NCI-H526 (cell line): Measurements from ENCODE around the gene MEGF11.

ENCODE experiments used
- DNase-seq, 2 experiments: peaks; one replicate each; lab custom pipeline; 2025; lab: John Stamatoyannopoulos, UW

The MEGF11 gene

DNA sequence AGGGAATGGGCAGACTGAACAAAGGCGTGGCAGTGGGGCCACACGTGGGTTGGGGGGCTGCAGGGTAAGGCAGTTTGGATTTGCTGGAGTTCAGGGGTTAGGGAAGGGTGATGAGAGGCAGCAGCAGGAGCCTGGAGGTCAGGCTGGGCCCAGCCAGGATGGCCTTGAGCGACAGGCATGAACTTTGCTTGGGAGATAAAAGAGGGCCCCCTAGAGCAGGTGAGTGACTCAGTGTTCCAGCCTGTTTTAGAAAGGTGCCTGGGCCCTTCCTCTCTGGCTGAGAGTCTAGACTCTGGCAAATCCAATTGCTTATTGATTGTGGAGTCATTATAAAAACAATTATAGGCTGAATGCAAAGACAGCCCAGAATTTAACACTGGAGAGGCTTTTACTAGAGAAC lies 309.1 kb downstream of the MEGF11 start:
- DNase-seq, result no peak

DNA sequence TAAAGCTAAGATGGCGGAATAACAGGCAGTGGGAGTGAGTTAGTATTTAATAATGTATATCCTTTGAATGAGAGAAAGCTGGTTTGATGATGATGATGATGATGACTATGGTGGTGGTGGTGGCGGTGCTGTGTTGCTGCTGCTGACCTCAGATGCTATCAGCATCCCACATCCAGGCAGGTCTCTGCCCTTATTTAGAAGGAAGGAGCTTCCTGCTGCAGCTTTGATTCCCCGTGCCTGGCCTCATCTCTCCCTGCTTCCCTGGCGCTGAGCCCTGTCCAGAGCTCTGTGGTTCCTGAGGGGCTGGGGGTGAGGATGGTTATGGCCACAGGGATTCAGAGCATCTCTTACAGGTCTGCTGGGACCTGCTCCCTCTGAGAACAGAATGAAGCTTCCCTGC lies 311.1 kb downstream of the MEGF11 start:
- DNase-seq, result no peak

DNA sequence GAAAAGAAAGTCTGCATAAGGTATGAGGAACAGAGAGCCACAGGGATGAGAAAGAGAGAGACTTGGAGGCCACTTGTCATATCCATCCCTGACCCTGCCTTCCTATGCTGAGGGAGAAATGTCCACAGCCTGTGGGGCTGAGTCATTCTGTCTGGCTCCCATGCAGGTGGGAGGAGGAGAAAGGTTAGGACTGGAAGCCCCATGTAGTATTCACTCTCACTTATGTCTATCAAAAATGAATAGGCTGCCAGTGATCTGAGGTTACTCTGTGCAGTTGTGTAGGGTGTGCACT lies 313.0 kb downstream of the MEGF11 start:
- no peak for DNase-seq

DNA sequence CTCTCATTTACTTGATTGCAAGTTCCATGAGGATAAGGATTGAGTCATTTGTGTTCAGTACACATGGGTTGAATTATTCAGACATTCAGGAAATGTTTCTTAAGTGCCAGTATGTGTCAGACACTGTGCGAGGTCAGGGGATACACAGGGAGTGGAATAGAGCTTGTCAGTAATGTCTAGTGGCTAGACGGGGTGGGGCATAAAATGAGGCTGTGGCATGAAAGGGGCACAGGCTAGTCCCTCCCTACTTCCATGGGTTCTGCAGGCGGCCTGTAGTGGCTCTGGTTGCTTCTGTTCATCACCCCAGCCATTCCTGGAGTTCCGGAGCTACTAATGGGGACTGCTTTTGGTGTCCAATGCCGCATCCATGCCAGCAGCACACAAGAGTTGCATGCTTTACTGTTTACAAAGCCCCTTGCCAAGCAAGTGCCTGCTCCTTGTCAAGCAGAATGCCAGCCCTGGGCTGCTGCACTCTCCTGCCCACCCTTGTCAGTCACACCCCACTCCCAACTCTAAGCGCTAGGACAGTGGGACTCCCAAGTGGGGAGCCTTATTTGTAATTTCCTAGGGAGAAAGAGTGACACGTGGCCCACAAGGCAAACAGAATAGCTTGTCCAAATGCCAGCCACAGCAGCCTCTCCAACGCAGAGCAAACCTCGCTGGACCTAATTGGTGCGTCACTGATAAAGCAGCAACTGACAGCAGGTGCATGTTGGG lies 313.5 kb downstream of the MEGF11 start:
- DNase-seq, result no peak

DNA sequence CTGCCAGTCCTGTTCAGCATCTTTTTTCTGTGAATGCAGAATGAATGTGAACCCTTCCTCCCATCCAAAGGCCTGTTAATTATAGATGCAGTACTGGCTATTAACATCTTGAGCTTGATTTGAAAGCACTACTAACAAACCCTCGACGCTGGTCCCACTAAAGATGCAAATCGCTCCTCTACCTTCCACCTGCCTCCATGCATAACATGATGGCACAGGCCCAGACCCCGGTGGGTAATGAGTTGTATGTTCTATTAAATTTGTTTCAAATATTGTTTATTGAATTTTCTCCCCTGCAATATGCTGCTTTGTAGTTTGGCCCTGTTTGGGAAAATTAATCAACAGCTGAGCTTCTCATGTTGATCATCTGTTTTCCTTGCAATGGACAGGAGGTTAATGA lies 314.9 kb downstream of the MEGF11 start:
- peak in 1 of 2 experiments; percentile 70 for DNase-seq

DNA sequence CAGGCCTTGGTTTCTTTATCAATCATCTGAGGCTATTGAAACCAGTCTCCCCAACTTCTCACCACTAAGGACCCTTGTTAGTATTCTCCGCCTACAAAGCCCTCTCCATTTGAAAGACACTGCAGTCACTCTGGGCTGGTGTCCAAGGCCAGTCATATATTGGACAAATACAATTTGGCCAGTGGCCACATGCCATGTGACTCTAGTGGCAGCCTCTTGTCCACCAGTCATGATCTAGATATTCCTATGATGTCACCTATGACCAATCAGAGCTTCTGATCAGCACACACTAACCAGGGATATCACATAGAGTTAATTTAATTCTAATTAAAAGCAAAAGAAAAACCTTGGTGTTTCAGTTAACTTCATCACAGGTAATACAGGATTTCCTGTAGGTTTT lies 316.1 kb downstream of the MEGF11 start:
- DNase-seq, result no peak

DNA sequence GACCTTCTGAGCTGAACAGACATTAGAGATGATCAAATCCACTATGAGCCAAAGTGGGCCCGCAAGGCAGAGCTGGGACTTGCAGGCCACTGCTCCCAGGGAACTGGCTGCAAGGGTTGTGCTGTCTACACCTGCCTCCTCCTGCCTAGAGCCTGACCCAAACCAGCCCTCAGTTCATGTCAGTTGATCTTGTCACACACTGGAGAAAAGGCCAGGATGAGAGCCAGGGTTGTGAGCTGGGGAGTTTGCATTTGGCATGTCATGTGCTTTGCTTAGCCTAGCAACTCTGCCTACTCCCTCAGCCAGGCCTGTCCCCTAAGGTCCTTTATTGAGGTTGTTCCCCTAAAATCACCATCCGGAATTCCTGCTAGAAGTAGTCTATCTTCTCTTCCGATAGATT lies 316.5 kb downstream of the MEGF11 start:
- DNase-seq, result no peak

DNA sequence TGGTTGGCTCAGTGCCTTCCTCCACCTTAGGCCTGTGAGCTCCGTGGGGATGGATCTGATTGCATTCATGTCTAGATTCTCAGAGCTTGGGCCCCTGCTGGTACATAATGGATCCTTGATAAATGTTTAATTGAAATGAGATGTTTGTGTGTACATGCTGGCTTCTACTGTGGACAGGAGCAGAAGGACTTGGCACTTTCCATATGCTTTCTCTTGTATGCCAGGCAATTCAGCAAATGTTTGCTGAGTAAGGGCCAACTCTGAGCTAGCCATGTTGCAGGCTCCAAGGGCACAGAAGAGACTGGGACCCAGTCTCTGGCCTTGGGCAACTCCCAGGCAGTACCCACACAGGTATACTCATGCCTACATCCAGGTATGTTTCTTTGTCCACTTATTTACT lies 317.3 kb downstream of the MEGF11 start:
- no peak for DNase-seq

DNA sequence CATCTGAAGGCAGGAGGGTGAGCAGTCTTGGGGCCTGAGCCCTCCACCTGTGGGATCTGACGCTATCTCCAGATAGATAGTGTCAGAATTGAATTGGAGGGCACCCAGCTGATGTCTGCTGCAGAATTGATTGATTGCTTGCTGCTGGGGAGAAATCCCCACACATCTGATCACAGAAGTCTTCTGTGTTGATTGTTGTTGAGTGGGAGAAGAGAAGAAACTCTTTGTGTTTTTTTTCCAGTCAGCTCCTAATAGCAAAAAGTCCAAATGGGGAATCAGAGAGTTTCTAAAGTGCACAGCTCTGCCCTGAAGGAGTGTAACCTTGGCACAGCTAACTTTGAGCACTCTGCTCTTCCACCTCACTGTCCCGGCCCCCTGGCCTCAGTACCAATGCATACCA lies 318.2 kb downstream of the MEGF11 start:
- DNase-seq, result no peak

DNA sequence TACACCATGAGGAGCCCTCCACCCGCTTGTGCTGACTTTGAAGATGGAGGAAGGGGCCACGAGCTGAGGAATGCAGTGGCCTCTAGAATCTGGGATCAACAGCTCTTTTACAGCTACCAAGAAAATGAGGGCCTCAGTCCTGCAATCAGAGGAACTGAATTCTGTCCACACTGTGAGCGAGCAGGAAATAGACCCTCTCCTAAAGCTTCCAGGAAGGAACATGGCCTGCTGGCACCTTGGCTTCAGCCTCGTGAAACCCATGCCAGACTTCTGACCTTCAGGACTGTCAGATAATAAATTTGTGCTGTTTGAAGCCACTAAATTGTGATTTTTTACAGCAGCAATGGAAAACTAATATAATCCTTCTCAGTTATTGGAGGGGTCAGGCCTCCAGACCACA lies 322.3 kb downstream of the MEGF11 start:
- DNase-seq, result no peak

DNA sequence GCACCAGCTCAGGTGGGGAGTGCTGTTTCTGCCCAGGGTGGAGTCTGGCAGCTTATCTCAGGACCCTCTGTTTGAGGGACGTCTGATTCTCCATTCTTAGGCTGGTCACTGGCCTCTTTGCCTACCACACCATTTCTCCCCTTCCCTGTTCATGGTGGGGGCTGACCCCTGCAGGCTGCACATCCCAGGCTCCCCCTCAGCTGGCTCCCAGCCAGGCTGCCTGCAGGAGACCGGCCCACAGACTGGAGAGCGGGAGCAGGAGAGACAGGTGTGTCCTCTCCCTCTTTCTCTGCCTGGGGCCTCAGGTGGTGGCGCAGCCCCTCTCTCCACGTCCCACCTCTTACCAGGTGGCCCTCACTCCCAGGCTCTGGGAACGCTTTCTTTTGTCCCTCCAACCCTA lies 323.4 kb downstream of the MEGF11 start:
- no peak for DNase-seq

DNA sequence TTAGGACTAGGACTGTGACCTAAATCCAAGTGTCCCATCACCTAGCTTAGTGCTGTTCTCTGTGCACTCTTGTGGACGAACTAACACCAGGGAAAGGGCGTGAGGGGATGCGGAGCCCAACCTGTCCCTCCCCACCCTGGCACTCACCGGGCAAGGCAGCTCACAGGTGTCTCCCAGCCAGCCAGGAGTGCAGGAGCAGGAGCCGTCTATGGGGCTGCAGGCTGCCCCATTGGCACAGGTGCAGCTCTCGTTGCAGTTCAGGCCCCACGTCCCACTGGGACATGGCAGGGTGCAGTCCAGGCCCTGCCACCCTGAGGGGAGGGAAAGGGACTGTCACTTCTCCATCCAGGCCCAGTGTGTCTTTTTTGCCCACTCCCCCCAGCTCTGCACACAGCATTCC lies 324.0 kb downstream of the MEGF11 start:
- DNase-seq, result no peak

DNA sequence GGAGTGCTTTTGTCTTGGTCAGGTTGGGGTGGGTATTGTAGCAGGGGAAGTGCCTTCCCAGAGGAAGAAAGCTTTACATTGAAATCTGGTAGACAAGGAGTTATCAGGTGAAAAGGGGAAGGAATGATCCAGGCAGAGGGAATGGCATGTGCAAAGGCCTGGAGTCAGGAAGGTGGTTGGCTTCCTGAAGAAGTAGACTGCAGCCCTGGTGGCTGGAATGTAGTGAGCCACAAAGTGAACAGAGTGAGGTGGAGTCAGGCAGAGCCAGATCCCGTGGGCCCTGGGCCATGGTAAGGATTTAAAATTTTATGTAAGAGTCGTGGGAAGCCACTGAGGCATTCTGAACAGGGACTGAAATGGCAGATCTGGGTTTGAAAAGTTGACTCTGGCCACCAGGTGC lies 326.0 kb downstream of the MEGF11 start:
- DNase-seq, result no peak

DNA sequence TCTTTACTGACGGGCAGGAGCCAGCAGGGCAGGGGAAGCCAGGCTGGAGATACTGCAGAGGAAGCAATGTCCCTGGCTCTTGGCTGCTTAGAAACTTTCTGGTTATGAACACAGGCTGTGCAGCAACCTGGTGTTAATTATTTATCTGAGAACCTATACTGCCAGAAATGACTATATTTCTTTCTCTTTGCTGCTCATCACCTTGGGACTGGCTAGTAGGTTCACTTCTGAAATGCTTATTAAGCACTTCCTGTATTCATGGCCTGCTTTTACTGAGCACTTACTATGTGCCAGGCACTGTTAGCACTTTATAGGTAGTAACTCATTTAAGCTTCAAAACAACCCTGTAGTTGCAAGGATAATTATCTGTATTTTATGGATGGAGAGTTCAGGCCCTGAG lies 326.7 kb downstream of the MEGF11 start:
- DNase-seq, result no peak

DNA sequence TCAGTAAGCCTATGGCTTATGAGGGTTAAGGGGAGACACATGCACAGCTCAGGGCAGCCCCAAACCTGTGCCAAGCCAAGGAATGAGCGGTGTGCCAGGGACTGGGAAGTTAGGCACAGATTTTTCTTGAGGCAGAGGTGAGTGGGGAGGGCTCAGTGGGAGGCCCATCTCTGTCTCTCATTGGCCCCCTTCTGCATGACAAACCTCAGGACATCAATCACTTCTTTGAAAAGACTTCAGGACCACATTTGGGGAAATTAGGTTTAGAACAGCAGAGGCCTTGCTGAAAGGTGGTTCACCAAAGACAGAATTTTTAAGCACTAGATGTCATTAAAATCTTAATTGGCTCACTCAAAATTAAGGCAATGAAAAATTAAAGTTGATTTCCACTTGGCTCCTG lies 327.1 kb downstream of the MEGF11 start:
- no peak for DNase-seq

DNA sequence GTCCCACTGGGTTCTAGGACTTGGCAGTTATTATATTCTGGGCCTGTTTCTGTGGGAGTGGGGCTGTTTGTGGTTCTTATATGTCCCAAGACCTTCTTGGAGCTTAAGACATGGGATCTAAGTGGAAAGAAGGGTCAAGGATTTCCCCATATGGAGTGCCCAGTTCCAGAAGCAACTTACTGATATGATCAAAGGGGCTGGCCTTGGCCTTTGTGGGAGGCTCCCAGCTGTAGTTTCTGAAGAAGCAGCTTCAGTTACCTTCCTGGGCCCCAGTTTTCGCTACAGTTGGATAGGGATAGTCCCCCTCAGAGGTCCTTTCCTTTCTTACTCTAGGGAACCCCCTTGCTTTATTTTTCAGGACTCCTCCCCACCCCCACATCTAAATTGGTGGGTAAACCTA lies 328.2 kb downstream of the MEGF11 start:
- no peak for DNase-seq

DNA sequence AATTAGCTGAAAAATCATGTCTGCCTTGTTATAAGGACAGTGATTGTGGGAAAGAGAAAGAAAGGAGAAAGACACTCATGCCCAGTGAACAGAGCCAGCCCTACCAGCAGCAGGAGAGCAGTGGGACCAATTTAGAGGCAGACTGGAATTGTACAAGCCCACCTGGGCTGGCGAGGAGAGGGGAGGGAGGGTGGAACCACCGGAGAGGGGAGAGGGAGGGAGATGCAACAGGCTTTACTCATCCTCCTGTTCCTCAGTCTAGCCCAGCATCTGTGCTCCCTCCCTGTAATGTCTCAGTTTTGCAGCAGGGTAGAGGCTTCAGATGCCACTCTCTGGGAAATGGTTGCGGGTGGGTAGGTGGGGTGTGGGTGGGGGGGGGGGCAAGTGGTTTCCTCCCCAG lies 329.5 kb downstream of the MEGF11 start:
- DNase-seq, result no peak

DNA sequence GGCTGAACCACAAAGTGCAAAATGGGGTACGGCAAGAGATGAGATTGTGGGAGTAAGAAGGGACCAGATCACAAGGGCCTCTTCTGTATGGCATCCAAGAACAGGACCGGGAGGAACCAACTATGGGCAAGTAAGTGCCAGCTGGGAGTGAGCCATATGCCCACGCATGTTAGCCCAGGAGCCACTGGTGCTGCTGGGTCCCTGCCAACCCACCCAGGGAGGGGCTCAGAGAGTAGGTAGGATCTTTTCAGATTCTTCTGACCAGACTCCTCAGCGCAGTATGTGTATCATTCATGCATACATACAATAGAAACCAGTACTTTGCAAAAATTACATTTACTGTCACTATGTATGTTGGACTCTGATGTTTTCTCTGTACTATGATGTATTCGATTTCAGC lies 330.3 kb downstream of the MEGF11 start:
- DNase-seq, result no peak

DNA sequence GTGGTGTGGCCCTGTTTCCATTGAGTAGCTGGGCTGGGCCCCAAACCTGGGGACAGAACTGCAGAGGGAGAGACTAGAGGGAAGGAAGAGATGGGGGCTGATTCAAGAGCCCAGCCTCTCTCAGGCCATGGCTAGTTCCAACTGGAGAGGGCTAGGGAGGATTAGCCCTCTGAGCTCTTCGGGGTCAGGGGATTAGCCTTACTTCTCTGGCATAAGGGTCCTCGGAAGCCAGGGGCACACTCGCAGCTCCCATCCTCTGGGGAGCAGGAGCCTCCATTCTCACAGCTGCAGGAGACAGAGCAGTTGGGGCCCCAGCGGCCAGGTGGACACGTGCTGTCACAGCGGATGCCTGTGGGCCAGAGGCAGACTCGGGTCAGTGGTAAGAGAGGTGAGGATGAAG lies 330.9 kb downstream of the MEGF11 start:
- DNase-seq, result no peak

DNA sequence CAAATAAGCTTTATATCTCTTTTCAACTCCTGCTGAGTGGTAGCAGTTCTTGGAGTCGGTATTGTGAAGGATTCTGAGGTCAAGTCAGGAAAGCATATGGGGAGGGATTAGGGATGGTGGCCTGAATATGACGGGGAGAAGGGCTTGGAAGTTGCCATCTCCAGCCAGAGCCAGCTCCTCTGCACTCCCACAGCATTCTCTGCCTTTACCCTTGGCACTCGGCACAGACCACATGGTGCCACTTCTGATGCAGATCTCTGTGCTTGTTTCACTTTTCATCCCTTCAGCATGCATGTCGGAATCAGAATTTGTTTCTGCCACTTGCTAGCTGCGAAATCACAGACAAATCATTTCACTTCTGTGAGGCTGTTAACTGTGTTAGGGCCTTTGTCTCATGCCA lies 331.8 kb downstream of the MEGF11 start:
- DNase-seq, result no peak

DNA sequence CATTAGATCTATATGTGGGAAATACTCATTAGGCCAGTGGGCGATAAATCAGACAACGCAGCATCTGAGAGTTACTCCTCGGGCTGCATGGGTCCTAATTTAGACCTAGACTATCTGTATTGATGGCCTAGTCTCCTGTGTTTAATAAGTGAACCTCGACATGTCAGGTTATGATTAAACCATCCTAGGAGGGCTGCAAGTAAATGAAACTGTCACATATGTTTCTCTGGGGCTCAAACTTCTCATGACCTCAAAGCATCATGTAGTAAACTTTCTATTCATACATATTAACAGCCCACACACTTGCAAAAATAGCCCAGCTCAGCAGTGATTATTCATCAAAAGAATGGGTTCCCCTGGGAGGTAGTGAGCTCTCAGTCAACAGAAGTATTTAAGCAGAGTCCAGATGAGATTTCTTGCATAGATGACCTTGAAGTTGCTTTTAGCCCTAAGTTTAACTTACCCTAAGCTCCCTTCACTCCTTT lies 332.7 kb downstream of the MEGF11 start:
- DNase-seq, result no peak

DNA sequence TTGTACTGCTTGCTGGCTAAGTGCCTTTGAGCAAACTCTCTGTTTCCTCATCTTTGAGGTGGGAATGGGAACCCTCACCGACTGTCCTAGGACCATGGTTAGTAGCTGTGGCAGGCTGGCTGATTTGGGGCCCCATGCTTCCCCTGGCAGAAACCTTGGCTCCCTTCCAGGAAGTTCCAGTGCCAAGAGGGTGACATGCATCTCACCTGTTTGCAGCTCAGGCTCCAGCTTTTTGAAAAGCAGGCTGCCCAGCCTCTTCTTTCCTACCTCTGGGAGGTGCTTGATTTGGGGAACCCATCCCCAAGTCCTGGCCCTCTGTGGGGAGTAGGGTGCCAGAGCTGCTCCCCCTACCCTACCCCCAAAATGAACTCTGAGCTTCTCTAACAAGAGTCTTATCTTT lies 333.4 kb downstream of the MEGF11 start:
- no peak for DNase-seq

DNA sequence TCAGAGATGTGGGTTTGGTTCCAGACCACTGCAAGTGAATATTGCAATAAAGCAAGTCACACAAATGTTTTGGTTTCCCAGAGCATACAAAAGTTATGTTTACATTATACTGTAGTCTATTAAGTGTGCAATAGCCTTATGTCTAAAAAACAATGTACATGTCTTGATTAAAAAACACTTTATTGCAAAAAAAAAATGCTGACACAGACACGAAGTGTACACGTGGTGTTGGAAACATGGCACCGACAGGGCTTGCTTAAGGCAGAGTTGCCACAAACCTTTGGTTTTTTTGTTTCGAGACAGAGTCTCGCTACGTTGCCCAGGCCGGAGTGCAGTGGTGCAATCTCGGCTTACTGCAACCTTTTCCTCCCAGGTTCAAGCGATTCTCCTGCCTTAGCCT lies 334.2 kb downstream of the MEGF11 start:
- DNase-seq, result no peak

DNA sequence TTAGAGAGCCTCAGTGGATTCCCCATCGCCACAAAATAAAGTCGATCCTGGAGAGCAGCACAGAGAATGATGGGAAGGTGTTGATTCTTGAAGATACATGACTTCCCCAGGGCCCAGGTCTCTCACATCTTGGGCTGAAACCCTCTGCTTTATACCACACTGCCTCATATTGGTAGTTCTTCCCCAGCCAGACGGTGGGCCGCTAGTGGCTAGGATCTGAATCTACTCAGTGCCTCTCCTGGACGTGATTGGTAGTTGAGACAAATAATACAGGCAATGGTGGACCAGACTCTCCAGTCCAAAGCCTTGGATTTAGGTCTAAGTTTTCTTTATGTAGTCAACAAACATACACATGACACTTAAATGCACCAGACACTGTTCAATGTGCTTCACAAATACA lies 334.6 kb downstream of the MEGF11 start:
- DNase-seq, result no peak
